DMS79 (cell line): Measurements from ENCODE around the gene ARHGAP36.

ENCODE experiments used
- DNase-seq: peaks from one replicate; lab custom pipeline; 2025; lab: John Stamatoyannopoulos, UW

ARHGAP36 gene

GRCh38 chrX:131068945-131069719, 11.0 kb downstream of the ARHGAP36 start:
- no peak for DNase-seq

GRCh38 chrX:131072871-131073571, 14.9 kb downstream of the ARHGAP36 start:
- no peak for DNase-seq

DNA sequence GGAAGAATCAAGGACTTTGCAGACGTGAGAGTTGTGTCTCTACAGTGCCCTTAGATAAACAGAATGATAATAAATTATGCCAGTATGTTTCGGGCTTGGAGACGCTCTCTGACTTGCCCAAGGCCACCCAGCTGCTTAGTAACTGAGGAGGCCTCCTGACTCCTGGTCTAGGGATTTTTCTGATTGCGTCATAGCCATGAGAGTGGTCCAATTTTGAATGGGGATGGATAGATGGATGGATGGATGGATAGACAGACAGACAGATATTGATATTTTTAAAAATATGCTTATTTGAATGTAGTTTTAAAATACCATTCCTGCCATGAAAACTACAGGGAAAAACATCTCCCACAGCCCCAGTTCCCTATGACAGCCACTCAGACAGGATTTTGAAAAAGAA, 15.5 kb downstream of the ARHGAP36 start:
- DNase-seq = no peak

GRCh38 chrX:131081772-131082740, 23.9 kb downstream of the ARHGAP36 start:
- DNase-seq = no peak

DNA sequence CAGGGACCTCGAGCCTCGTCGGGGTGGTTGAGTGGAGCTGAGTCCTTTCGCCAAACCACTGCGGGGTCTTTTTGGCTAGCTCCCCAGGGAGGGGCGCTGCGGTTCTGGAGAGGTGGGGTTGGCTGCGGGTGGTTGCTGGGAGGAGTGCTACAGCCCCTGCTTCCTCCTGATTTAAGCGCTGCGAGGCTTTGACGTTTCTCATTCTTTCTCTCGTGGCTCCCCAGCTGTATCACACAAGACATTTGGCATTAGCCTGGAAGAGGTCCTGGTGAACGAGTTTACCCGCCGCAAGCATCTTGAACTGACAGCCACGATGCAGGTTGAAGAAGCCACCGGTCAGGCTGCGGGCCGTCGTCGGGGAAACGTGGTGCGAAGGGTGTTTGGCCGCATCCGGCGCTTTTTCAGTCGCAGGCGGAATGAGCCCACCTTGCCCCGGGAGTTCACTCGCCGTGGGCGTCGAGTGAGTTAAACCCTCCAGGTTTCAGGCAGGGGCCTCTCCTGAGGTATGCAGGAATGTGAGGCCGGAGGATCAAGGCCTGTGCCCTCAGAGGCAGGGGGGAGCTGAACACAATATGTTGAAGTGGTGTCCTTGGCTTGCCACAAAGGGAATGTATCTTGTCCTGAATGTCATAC, 25.5 kb downstream of the ARHGAP36 start:
- DNase-seq = no peak

DNA sequence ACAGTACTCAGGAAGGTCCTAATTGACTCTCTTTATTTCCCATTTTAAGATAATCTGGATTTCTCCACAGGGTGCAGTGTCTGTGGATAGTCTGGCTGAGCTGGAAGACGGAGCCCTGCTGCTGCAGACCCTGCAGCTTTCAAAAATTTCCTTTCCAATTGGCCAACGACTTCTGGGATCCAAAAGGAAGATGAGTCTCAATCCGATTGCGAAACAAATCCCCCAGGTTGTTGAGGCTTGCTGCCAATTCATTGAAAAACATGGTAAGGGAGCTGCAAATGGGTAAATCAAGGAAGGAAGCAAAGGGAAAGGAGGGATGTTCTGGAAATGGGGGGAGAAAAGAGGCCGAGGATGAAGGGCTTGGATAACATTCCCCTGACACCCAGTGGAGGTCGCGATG, 26.0 kb downstream of the ARHGAP36 start:
- DNase-seq = no peak

DNA sequence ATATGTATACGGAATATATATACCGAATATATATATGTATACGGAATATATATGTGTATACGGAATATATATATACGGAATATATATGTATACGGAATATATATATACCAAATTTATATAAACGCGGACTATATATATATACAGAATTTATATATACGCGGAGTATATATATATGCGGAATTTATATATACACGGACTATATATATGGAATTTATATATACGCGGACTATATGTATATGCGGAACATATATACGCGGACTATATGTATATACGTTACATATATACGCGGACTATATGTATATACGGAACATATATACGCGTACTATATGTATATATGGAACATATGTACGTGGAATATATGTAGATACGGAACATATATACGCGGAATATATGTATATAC, 78.6 kb downstream of the ARHGAP36 start:
- DNase-seq = no peak

- no peak for DNase-seq
Measured at GRCh38 chrX:131139072-131139471, 80.9 kb downstream of the ARHGAP36 start.
